Trophoblast cell (in vitro differentiated cells and primary cell): ENCODE results near the gene PCDHA12.

Source experiments
- DNase-seq, 2 donors: peaks; one replicate each; pipeline ENCODE4 v3.0.0-alpha.2; 2016
- H2AFZ ChIP-seq: 2 replicates; pipeline ENCODE4 v1.6.1; 2013; ENCODE audit warnings: low read length, moderate library complexity, mild to moderate bottlenecking; ENCODE audit not compliant: insufficient read depth, poor library complexity
- H2AK5ac ChIP-seq: 2 replicates; pipeline ENCODE4 v1.6.1; 2013; ENCODE audit warnings: mild to moderate bottlenecking, low read length
- H2BK120ac ChIP-seq: 2 replicates; pipeline ENCODE4 v1.6.1; 2013; ENCODE audit warnings: low read length, mild to moderate bottlenecking, moderate library complexity; ENCODE audit not compliant: insufficient read depth, poor library complexity
- H2BK12ac ChIP-seq: 2 replicates; pipeline ENCODE4 v1.6.1; 2013; ENCODE audit warnings: mild to moderate bottlenecking, low read length, moderate library complexity
- H2BK5ac ChIP-seq: 2 replicates; pipeline ENCODE4 v1.6.1; 2013; ENCODE audit warnings: low read length, low read depth, moderate library complexity, mild to moderate bottlenecking; ENCODE audit not compliant: poor library complexity
- H3K14ac ChIP-seq: 2 replicates; pipeline ENCODE4 v1.6.1; 2013; ENCODE audit warnings: mild to moderate bottlenecking, low read length
- H3K18ac ChIP-seq: 2 replicates; pipeline ENCODE4 v1.6.1; 2013; ENCODE audit warnings: mild to moderate bottlenecking, low read length
- H3K23ac ChIP-seq: 2 replicates; pipeline ENCODE4 v1.6.1; 2013; ENCODE audit warnings: low read length
- H3K27ac ChIP-seq: 2 replicates; pipeline ENCODE4 v1.5.1; 2013; ENCODE audit warnings: low read depth, mild to moderate bottlenecking, inconsistent platforms, low read length, moderate library complexity
- H3K27me3 ChIP-seq: 2 replicates; pipeline ENCODE4 v1.6.1; 2013; ENCODE audit warnings: inconsistent platforms, mild to moderate bottlenecking, low read length, moderate library complexity; ENCODE audit not compliant: insufficient read depth
- H3K36me3 ChIP-seq, 2 experiments: 1 replicate in 1 of 2; 2 replicates in 1 of 2; pipeline ENCODE4 v1.6.1; 2013; ENCODE audit warnings: low read length in 2 of 2, mild to moderate bottlenecking in 2 of 2, moderate library complexity in 1 of 2; ENCODE audit not compliant: insufficient read depth in 2 of 2, control insufficient read depth in 1 of 2
- H3K4ac ChIP-seq: 2 replicates; pipeline ENCODE4 v1.6.1; 2013; ENCODE audit warnings: low read depth, mild to moderate bottlenecking, low read length, moderate library complexity
- H3K4me1 ChIP-seq, 2 experiments: 1 replicate in 1 of 2; 2 replicates in 1 of 2; pipeline ENCODE4 v1.6.1; 2013; ENCODE audit warnings: low read length in 2 of 2, mild to moderate bottlenecking in 2 of 2, moderate library complexity in 1 of 2; ENCODE audit not compliant: insufficient read depth in 2 of 2, control insufficient read depth in 1 of 2
- H3K4me2 ChIP-seq: 2 replicates; pipeline ENCODE4 v1.6.1; 2013; ENCODE audit warnings: inconsistent platforms, mild to moderate bottlenecking, low read length, moderate library complexity
- H3K4me3 ChIP-seq: 2 replicates; pipeline ENCODE4 v1.5.1; 2013; ENCODE audit warnings: mild to moderate bottlenecking, low read depth, low read length, inconsistent platforms
- H3K79me1 ChIP-seq: one replicate; pipeline ENCODE4 v1.6.1; 2013; ENCODE audit warnings: low read length
- H3K79me2 ChIP-seq: 2 replicates; pipeline ENCODE4 v1.6.1; 2013; ENCODE audit warnings: low read length, mild to moderate bottlenecking; ENCODE audit not compliant: control insufficient read depth, insufficient read depth, poor library complexity
- H3K9ac ChIP-seq: 2 replicates; pipeline ENCODE4 v1.6.1; 2013; ENCODE audit warnings: mild to moderate bottlenecking, low read length
- H3K9me3 ChIP-seq: 2 replicates; pipeline ENCODE4 v1.6.1; 2013; ENCODE audit warnings: low read depth, mild to moderate bottlenecking, control low read depth, inconsistent platforms, low read length; ENCODE audit not compliant: insufficient read depth
- H4K12ac ChIP-seq: 2 replicates; pipeline ENCODE4 v1.6.1; 2013; ENCODE audit warnings: low read depth, mild to moderate bottlenecking, low read length, moderate library complexity
- H4K8ac ChIP-seq: 2 replicates; pipeline ENCODE4 v1.6.1; 2013; ENCODE audit warnings: low read depth, mild to moderate bottlenecking, low read length, moderate library complexity
- H4K91ac ChIP-seq: one replicate; pipeline ENCODE4 v1.6.1; 2013; ENCODE audit warnings: low read depth, mild to moderate bottlenecking, low read length, moderate library complexity
- WGBS: extraction: QIAGEN DNeasy Blood & Tissue Kit; methylation state at CpG from one replicate; pipeline ENCODE4 v1.1.7; 2013; ENCODE audit warnings: missing lambda C conversion rate; ENCODE audit not compliant: insufficient read length, insufficient coverage; ENCODE audit errors: extremely low coverage; 5-methylcytosine and 5-hydroxymethylcytosine counted together

The PCDHA12 gene

GRCh38 chr5:140862441-140863295, 12.4 kb upstream of the PCDHA12 start:
- Histone ChIP-seq H4K8ac (no peak overlapping the region), H4K12ac (no peak overlapping the region), H3K79me2 (no peaks in the 10 kb centered on the region), H2BK120ac (no peak overlapping the region), H2BK5ac (no peak overlapping the region), H2AFZ (no peak overlapping the region), H3K18ac (no peak overlapping the region), H3K36me3 (peaks cover 9 to 15% of the 10 kb centered on the region in 2 experiments), H3K27ac (no peak overlapping the region), H2AK5ac (no peak overlapping the region), H3K9ac (no peak overlapping the region), H3K4me1 (no peaks in the 10 kb centered on the region), H3K4me3 (no peak overlapping the region), H4K91ac (no peak overlapping the region), H3K4ac (no peak overlapping the region), H2BK12ac (no peak overlapping the region), H3K27me3 (no peaks in the 10 kb centered on the region), H3K23ac (no peak overlapping the region), H3K9me3 (peaks cover 15% of the 10 kb centered on the region), H3K79me1 (no peaks in the 10 kb centered on the region), H3K4me2 (no peak overlapping the region), H3K14ac (no peak overlapping the region)
- no peak for DNase-seq
- WGBS: no CpG with 5 or more reads among the region's 76 CpGs

DNA sequence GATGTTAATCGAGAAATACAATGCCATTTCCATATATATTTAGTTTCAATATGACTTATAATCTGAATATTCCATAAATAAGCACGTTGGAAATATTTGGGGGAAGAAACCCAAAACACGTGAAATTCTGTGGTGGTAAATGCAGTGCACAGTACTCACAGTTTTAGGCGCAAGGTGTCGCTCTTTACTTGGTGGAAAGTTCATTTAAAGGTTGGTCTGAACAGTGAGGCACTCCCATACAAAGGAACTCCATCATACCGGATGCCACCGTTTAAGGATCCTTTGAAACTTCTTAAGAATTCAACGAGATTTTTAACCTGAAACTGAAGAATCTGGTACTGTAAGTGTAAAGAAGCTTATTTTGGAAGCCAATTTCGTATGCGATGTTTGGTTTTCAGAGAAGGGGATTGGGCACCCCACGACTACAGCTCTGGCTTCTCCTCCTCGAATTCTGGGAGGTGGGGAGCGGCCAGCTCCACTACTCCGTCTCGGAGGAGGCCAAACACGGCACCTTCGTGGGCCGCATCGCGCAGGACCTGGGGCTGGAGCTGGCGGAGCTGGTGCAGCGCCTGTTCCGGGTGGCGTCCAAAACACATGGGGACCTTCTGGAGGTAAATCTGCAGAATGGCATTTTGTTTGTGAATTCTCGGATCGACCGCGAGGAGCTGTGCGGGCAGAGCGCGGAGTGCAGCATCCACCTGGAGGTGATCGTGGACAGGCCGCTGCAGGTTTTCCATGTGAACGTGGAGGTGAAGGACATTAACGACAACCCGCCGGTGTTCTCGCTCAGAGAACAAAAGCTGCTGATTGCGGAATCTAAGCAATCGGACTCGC, 6.2 kb upstream of the PCDHA12 start, which contains the start of gene PCDHA11:
Gene PCDHA11 (plus strand): TSS at position 237 of the 834 bp plus-strand sequence. CDS start 147 bp downstream, at position 384.
- H2AK5ac ChIP-seq: no peak within 1 kb of the TSS
- H4K12ac ChIP-seq: peak within 1 kb of the TSS; percentile 70
- no peak within 1 kb of the TSS for H3K4ac ChIP-seq
- H2AFZ ChIP-seq: no peak within 1 kb of the TSS
- H3K4me2 ChIP-seq: peak within 1 kb of the TSS; percentile 72
- peak within 1 kb of the TSS; percentile 40 for H3K14ac ChIP-seq
- H4K8ac ChIP-seq: peak within 1 kb of the TSS; percentile 58
- peaks cover 8% of the 10 kb centered on the region for H3K9me3 ChIP-seq
- H3K79me1 ChIP-seq: no peaks in the 10 kb centered on the region
- no peak within 1 kb of the TSS for H3K23ac ChIP-seq
- no CpG with 5 or more reads among the region's 41 CpGs for WGBS
- H3K36me3 ChIP-seq: peaks cover 13 to 15% of the 10 kb centered on the region in 2 experiments
- no peak within 1 kb of the TSS for H2BK120ac ChIP-seq
- H3K27me3 ChIP-seq: no peaks in the 10 kb centered on the region
- H3K27ac ChIP-seq: no peak within 1 kb of the TSS
- H4K91ac ChIP-seq: peak within 1 kb of the TSS; percentile 35
- H3K4me1 ChIP-seq: no peaks in the 10 kb centered on the region
- H3K79me2 ChIP-seq: no peaks in the 10 kb centered on the region
- no peak within 1 kb of the TSS for H2BK12ac ChIP-seq
- H2BK5ac ChIP-seq: no peak within 1 kb of the TSS
- H3K4me3 ChIP-seq: peak within 1 kb of the TSS; percentile 75
- H3K18ac ChIP-seq: no peak within 1 kb of the TSS
- no peak for DNase-seq
- peak within 1 kb of the TSS; percentile 60 for H3K9ac ChIP-seq

- no CpG with 5 or more reads among the region's 5 CpGs for WGBS
- Histone ChIP-seq H3K23ac (no peak overlapping the region), H3K27ac (no peak overlapping the region), H2AK5ac (no peak overlapping the region), H3K4ac (no peak overlapping the region), H2AFZ (no peak overlapping the region), H3K4me1 (no peaks in the 10 kb centered on the region), H3K14ac (no peak overlapping the region), H4K12ac (peak overlapping the region; percentile 70), H3K36me3 (peaks cover 13 to 15% of the 10 kb centered on the region in 2 experiments), H3K9me3 (peaks cover 8% of the 10 kb centered on the region), H3K4me3 (peak overlapping the region; percentile 75), H2BK5ac (no peak overlapping the region), H2BK12ac (no peak overlapping the region), H3K18ac (no peak overlapping the region), H3K27me3 (no peaks in the 10 kb centered on the region), H3K79me1 (no peaks in the 10 kb centered on the region), H3K4me2 (peak overlapping the region; percentile 72), H4K91ac (no peak overlapping the region), H2BK120ac (no peak overlapping the region), H4K8ac (no peak overlapping the region), H3K9ac (no peak overlapping the region), H3K79me2 (no peaks in the 10 kb centered on the region)
- no peak for DNase-seq
Measured at GRCh38 chr5:140869555-140869886, 5.6 kb upstream of the PCDHA12 start.

DNA sequence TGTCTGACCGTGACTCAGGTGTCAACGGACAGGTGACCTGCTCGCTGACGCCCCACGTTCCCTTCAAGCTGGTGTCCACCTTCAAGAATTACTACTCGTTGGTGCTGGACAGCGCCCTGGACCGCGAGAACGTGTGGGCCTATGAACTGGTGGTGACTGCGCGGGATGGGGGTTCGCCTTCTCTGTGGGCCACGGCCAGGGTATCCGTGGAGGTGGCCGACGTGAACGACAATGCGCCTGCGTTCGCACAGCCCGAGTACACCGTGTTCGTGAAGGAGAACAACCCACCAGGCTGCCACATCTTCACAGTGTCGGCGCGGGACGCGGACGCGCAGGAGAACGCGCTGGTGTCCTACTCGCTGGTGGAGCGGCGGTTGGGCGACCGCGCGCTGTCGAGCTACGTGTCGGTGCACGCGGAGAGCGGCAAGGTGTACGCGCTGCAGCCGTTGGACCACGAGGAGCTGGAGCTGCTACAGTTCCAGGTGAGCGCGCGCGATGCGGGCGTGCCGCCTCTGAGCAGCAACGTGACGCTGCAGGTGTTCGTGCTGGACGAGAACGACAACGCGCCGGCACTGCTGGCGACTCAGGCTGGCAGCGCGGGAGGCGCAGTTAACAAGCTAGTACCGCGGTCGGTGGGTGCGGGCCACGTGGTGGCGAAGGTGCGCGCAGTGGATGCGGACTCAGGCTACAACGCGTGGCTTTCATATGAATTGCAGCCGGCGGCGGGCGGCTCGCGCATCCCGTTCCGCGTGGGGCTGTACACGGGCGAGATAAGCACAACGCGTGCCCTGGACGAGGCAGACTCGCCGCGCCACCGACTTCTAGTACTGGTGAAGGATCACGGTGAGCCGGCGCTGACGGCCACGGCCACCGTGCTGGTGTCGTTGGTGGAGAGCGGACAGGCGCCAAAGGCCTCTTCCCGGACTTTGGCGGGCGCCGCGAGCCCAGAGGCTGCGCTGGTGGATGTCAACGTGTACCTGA, 4.6 kb upstream of the PCDHA12 start:
- Histone ChIP-seq H4K8ac (no peak overlapping the region), H2AFZ (no peak overlapping the region), H3K27me3 (no peaks in the 10 kb centered on the region), H3K4me1 (no peaks in the 10 kb centered on the region), H4K12ac (no peak overlapping the region), H2BK12ac (no peak overlapping the region), H2BK5ac (no peak overlapping the region), H3K9ac (no peak overlapping the region), H2AK5ac (no peak overlapping the region), H3K4me3 (peak overlapping the region; percentile 34), H3K9me3 (peaks cover 8% of the 10 kb centered on the region), H3K36me3 (peaks cover 13 to 15% of the 10 kb centered on the region in 2 experiments), H4K91ac (no peak overlapping the region), H3K4ac (no peak overlapping the region), H3K23ac (no peak overlapping the region), H3K79me1 (no peaks in the 10 kb centered on the region), H3K27ac (no peak overlapping the region), H3K14ac (no peak overlapping the region), H3K18ac (no peak overlapping the region), H2BK120ac (no peak overlapping the region), H3K79me2 (peaks cover 2% of the 10 kb centered on the region), H3K4me2 (no peak overlapping the region)
- no peak for DNase-seq
- WGBS: no CpG with 5 or more reads among the region's 114 CpGs
